Measurements from ENCODE around the gene C11orf52. TPM values are rescaled to one million over a fixed set of nuclear protein-coding genes. Genes with fewer than 3 reads are reported as not detected.

The C11orf52 gene
- total and polyA plus RNA-seq, 4 donors = 4.2 to 10.9 (median 7.4) TPM

GRCh38 chr11:111949519-111950426, 31.1 kb downstream of the C11orf52 start:
- Histone ChIP-seq H3K4me3 (ENCODE audit: low read depth in 1 of 3, low read length in 3 of 3) (no peak overlapping the region), H3K27me3 (ENCODE audit: control insufficient read depth in 4 of 4, insufficient read depth in 4 of 4, low read length in 3 of 4) (no peaks in the 10 kb centered on the region), H3K4me1 (ENCODE audit: control insufficient read depth in 4 of 4, insufficient read depth in 4 of 4, low read length in 3 of 4) (peaks cover 0 to 5% (median 0%) of the 10 kb centered on the region in 4 donors), H3K36me3 (ENCODE audit: control insufficient read depth in 4 of 4, insufficient read depth in 3 of 4, low read depth in 1 of 4, low read length in 3 of 4) (no peaks in the 10 kb centered on the region), H3K9ac (ENCODE audit: low read depth in 1 of 2, low read length in 2 of 2) (no peak overlapping the region), H3K9me3 (ENCODE audit: control insufficient read depth in 4 of 4, low read length in 3 of 4) (no peaks in the 10 kb centered on the region), H3K27ac (ENCODE audit: low read depth in 1 of 2, low read length in 2 of 2) (no peak overlapping the region)
- TF ChIP-seq EGR1 (IDR thresholded peaks at IDR 0.05; ENCODE audit: low read depth in 2 of 2) (no peak), FOXA1 (IDR thresholded peaks at IDR 0.05) (no peak), CTCF (IDR thresholded peaks at IDR 0.05; ENCODE audit: low read depth, low read length, missing input control) (no peak), YY1 (IDR thresholded peaks at IDR 0.05) (no peak), ATF3 (IDR thresholded peaks at IDR 0.05) (no peak), MAX (IDR thresholded peaks at IDR 0.05) (no peak), RAD21 (IDR thresholded peaks at IDR 0.05) (no peak), NR2F2 (IDR thresholded peaks at IDR 0.05) (peak; percentile 73)
- no peak for DNase-seq (ENCODE audit: low spot score)
- 67% methylated on average over 7 of the region's 7 CpGs for WGBS

- no peak overlapping the region for H3K9ac ChIP-seq (ENCODE audit: low read depth in 1 of 2, low read length in 2 of 2)
- peaks cover 0 to 3% (median 0%) of the 10 kb centered on the region in 4 donors for H3K4me1 ChIP-seq (ENCODE audit: control insufficient read depth in 4 of 4, insufficient read depth in 4 of 4, low read length in 3 of 4)
- no peaks in the 10 kb centered on the region for H3K27me3 ChIP-seq (ENCODE audit: control insufficient read depth in 4 of 4, insufficient read depth in 4 of 4, low read length in 3 of 4)
- no peaks in the 10 kb centered on the region for H3K9me3 ChIP-seq (ENCODE audit: control insufficient read depth in 4 of 4, low read length in 3 of 4)
- no peak for DNase-seq (ENCODE audit: low spot score)
- H3K36me3 ChIP-seq (ENCODE audit: control insufficient read depth in 4 of 4, insufficient read depth in 3 of 4, low read depth in 1 of 4, low read length in 3 of 4) = no peaks in the 10 kb centered on the region
- TF ChIP-seq HNF4G (IDR thresholded peaks at IDR 0.05) = no peak
- TF ChIP-seq ATF3 (IDR thresholded peaks at IDR 0.05) = no peak
- no peak for TF ChIP-seq TAF1 (conservative IDR thresholded peaks at IDR 0.05)
- TF ChIP-seq RXRA (IDR thresholded peaks at IDR 0.05) = no peak
- no peak for TF ChIP-seq HNF4A (conservative IDR thresholded peaks at IDR 0.05)
- TF ChIP-seq ZBTB33 (IDR thresholded peaks at IDR 0.05) = no peak
- no peak for TF ChIP-seq MAX (IDR thresholded peaks at IDR 0.05)
- TF ChIP-seq EGR1 (IDR thresholded peaks at IDR 0.05; ENCODE audit: low read depth in 2 of 2) = no peak
- no peak for TF ChIP-seq GABPA (IDR thresholded peaks at IDR 0.05 in 1 of 2, conservative IDR thresholded peaks at IDR 0.05 in 1 of 2)
- TF ChIP-seq JUND (IDR thresholded peaks at IDR 0.05) = no peak
- no peak for TF ChIP-seq CTCF (IDR thresholded peaks at IDR 0.05; ENCODE audit: low read depth, low read length, missing input control)
- no peak for TF ChIP-seq YY1 (IDR thresholded peaks at IDR 0.05)
- no peak for TF ChIP-seq RAD21 (IDR thresholded peaks at IDR 0.05)
- TF ChIP-seq SP1 (IDR thresholded peaks at IDR 0.05) = no peak
- TF ChIP-seq FOXA1 (IDR thresholded peaks at IDR 0.05) = no peak
- TF ChIP-seq REST (IDR thresholded peaks at IDR 0.05) = no peak
- TF ChIP-seq FOXA2 (IDR thresholded peaks at IDR 0.05) = no peak
- TF ChIP-seq NR2F2 (IDR thresholded peaks at IDR 0.05) = no peak
- 97% methylated on average over 3 of the region's 3 CpGs for WGBS
- no peak overlapping the region for H3K27ac ChIP-seq (ENCODE audit: low read depth in 1 of 2, low read length in 2 of 2)
- no peak overlapping the region for H3K4me3 ChIP-seq (ENCODE audit: low read depth in 1 of 3, low read length in 3 of 3)
Observed at GRCh38 chr11:111951565-111951964, 32.9 kb downstream of the C11orf52 start.
